GM18868 (cell line): ENCODE data around the gene ZSCAN16.
A peak's percentile ranks its signal among the peaks of the same experiment; 100 is the strongest.

Experiments
- ATAC-seq: cut with Tn5 transposase; IDR thresholded peaks from one replicate; pipeline ENCODE4 v1.9.1; 2021; ENCODE audit warnings: mild to moderate bottlenecking, moderate library complexity; ENCODE audit not compliant: unreplicated experiment

ZSCAN16 gene

GRCh38 chr6:28125401-28125800 is 992 bp downstream of the ZSCAN16 start:
- no peak for ATAC-seq

- ATAC-seq: no peak
Observed at GRCh38 chr6:28134015-28134414, 9.6 kb downstream of the ZSCAN16 start.

GRCh38 chr6:28134716-28135115 is 10.3 kb downstream of the ZSCAN16 start:
- ATAC-seq: no peak

GRCh38 chr6:28135393-28135792 is 11.0 kb downstream of the ZSCAN16 start:
- ATAC-seq: no peak

GRCh38 chr6:28136585-28137504 is 12.4 kb downstream of the ZSCAN16 start:
- ATAC-seq: peak; percentile 49

- peak; percentile 34 for ATAC-seq
Observed at GRCh38 chr6:28137505-28137981, 13.1 kb downstream of the ZSCAN16 start.

- no peak for ATAC-seq
Observed at GRCh38 chr6:28139860-28140543, 15.6 kb downstream of the ZSCAN16 start.

- no peak for ATAC-seq
Observed at GRCh38 chr6:28140616-28141015, 16.2 kb downstream of the ZSCAN16 start.

GRCh38 chr6:28141500-28142329 is 17.3 kb downstream of the ZSCAN16 start, which contains the start of gene ZKSCAN8:
ZKSCAN8 (plus strand) TSS chr6:28141883; CDS start chr6:28148408, 6,525 bp downstream.
- ATAC-seq: peak; percentile 79

GRCh38 chr6:28142446-28142845 is 18.0 kb downstream of the ZSCAN16 start:
- ATAC-seq: no peak

- ATAC-seq: no peak
Observed at GRCh38 chr6:28145231-28145630, 20.8 kb downstream of the ZSCAN16 start.

GRCh38 chr6:28152531-28152930 is 28.1 kb downstream of the ZSCAN16 start:
- ATAC-seq: no peak

GRCh38 chr6:28153546-28153945 is 29.1 kb downstream of the ZSCAN16 start:
- ATAC-seq: no peak

- ATAC-seq: no peak
Observed at GRCh38 chr6:28154357-28154756, 29.9 kb downstream of the ZSCAN16 start.

- no peak for ATAC-seq
Observed at GRCh38 chr6:28158318-28158717, 33.9 kb downstream of the ZSCAN16 start.

GRCh38 chr6:28159029-28159607 is 34.7 kb downstream of the ZSCAN16 start:
- ATAC-seq: no peak

- no peak for ATAC-seq
Observed at GRCh38 chr6:28160233-28160632, 35.8 kb downstream of the ZSCAN16 start.

GRCh38 chr6:28161410-28162079 is 37.1 kb downstream of the ZSCAN16 start:
- ATAC-seq: peak; percentile 98

GRCh38 chr6:28165563-28165962 is 41.2 kb downstream of the ZSCAN16 start:
- ATAC-seq: no peak

GRCh38 chr6:28167068-28167467 is 42.7 kb downstream of the ZSCAN16 start:
- ATAC-seq: no peak
